Activated gamma-delta T cell (primary cell): ENCODE data around the gene FAM83B.
"Not testable (repeated sequence)": the region's sequence is repeated elsewhere in the genome, so short reads cannot be mapped to it uniquely, and the experiment has no call there.

Source experiments
- DNase-seq: peaks from one replicate; lab custom pipeline; 2025; lab: John Stamatoyannopoulos, UW

The FAM83B gene

GRCh38 chr6:54860132-54860531 is 13.6 kb downstream of the FAM83B start:
- no peak for DNase-seq

- no peak for DNase-seq
These were observed 14.2 kb downstream of the FAM83B start for GRCh38 chr6:54860739-54861138.

GRCh38 chr6:54861905-54862616 is 15.5 kb downstream of the FAM83B start:
- no peak for DNase-seq

- DNase-seq, result no peak
These were observed 17.7 kb downstream of the FAM83B start for GRCh38 chr6:54864272-54864671.

GRCh38 chr6:54865091-54865631 is 18.6 kb downstream of the FAM83B start:
- no peak for DNase-seq

GRCh38 chr6:54868556-54868955 is 22.0 kb downstream of the FAM83B start:
- DNase-seq, result no peak

- DNase-seq, result no peak
These were observed 27.0 kb downstream of the FAM83B start for GRCh38 chr6:54873599-54873998.

- no peak for DNase-seq
These were observed 27.9 kb downstream of the FAM83B start for GRCh38 chr6:54874349-54875048.

- no peak for DNase-seq
These were observed 29.0 kb downstream of the FAM83B start for GRCh38 chr6:54875539-54875938.

GRCh38 chr6:54876365-54876764 is 29.8 kb downstream of the FAM83B start:
- DNase-seq, result no peak

- no peak for DNase-seq
These were observed 30.3 kb downstream of the FAM83B start for GRCh38 chr6:54876871-54877270.

GRCh38 chr6:54877713-54878317 is 31.2 kb downstream of the FAM83B start:
- no peak for DNase-seq

GRCh38 chr6:54878718-54879117 is 32.1 kb downstream of the FAM83B start:
- DNase-seq, result no peak

- no peak for DNase-seq
These were observed 32.8 kb downstream of the FAM83B start for GRCh38 chr6:54879188-54879985.

- DNase-seq, result no peak
These were observed 34.6 kb downstream of the FAM83B start for GRCh38 chr6:54881067-54881730.

- DNase-seq, result not testable (repeated sequence)
These were observed 35.3 kb downstream of the FAM83B start for GRCh38 chr6:54881891-54882290.

- DNase-seq, result no peak
These were observed 40.5 kb downstream of the FAM83B start for GRCh38 chr6:54886932-54887584.

- no peak for DNase-seq
These were observed 45.0 kb downstream of the FAM83B start for GRCh38 chr6:54891536-54891935.

GRCh38 chr6:54892831-54893230 is 46.3 kb downstream of the FAM83B start:
- DNase-seq, result no peak

- DNase-seq, result no peak
These were observed 47.2 kb downstream of the FAM83B start for GRCh38 chr6:54893818-54894217.

GRCh38 chr6:54896302-54896701 is 49.7 kb downstream of the FAM83B start:
- DNase-seq, result no peak
